Type B pancreatic cell (in vitro differentiated cells): ENCODE data around the gene WNT6. TPM values are rescaled to one million over a fixed set of nuclear protein-coding genes. Genes with fewer than 3 reads are reported as not detected.

Experiments
- DNase-seq: peaks from one replicate; pipeline ENCODE4 v3.0.0; 2021; ENCODE audit warnings: mixed read lengths; ENCODE audit not compliant: unreplicated experiment; ENCODE audit errors: extremely low spot score
- H3K27ac Mint-ChIP-seq: 2 replicates; pipeline ENCODE4 v1.8.0; 2021; ENCODE audit warnings: mild to moderate bottlenecking, mixed read lengths
- H3K27me3 Mint-ChIP-seq: 2 replicates; pipeline ENCODE4 v1.8.0; 2021; ENCODE audit warnings: mixed read lengths
- H3K36me3 Mint-ChIP-seq: 2 replicates; pipeline ENCODE4 v1.8.0; 2021; ENCODE audit warnings: mixed read lengths
- H3K4me1 Mint-ChIP-seq: one replicate; pipeline ENCODE4 v1.8.0; 2021; ENCODE audit warnings: mixed read lengths; ENCODE audit not compliant: unreplicated experiment
- H3K4me3 Mint-ChIP-seq: 2 replicates; pipeline ENCODE4 v1.8.0; 2021; ENCODE audit warnings: mild to moderate bottlenecking, mixed read lengths
- H3K9me3 Mint-ChIP-seq: 2 replicates; pipeline ENCODE4 v1.8.0; 2021; ENCODE audit warnings: mixed read lengths
- CTCF ChIP-seq: fragments of 200-600 bp; sonication (generic); conservative IDR thresholded peaks from 2 replicates; pipeline ENCODE4 v1.5.0; 2021; ENCODE audit warnings: antibody characterized with exemption, mild to moderate bottlenecking
- total RNA-seq: library from RNA; stranded (reverse); gene quantifications from 2 replicates; pipeline ENCODE4 v1.2.1, GENCODE V29; 2021; ENCODE audit warnings: low replicate concordance

The WNT6 gene
- total RNA-seq, 1 donor from 2014 or later: 24.7 TPM

- Mint-ChIP-seq H3K9me3 (no peaks in the 10 kb centered on the region), H3K27ac (no peak overlapping the region), H3K4me3 (no peak overlapping the region), H3K4me1 (no peaks in the 10 kb centered on the region), H3K27me3 (no peaks in the 10 kb centered on the region), H3K36me3 (peaks cover 3% of the 10 kb centered on the region)
- DNase-seq: no peak
- no peak for TF ChIP-seq CTCF
These were observed 40.5 kb upstream of the WNT6 start for GRCh38 chr2:218819093-218819492.

GRCh38 chr2:218820746-218821369 lies 38.7 kb upstream of the WNT6 start:
- Mint-ChIP-seq H3K4me1 (no peaks in the 10 kb centered on the region), H3K4me3 (no peak overlapping the region), H3K9me3 (no peaks in the 10 kb centered on the region), H3K27me3 (no peaks in the 10 kb centered on the region), H3K27ac (no peak overlapping the region), H3K36me3 (peaks cover 3% of the 10 kb centered on the region)
- TF ChIP-seq CTCF: no peak
- no peak for DNase-seq

- Mint-ChIP-seq H3K36me3 (peaks cover 1% of the 10 kb centered on the region), H3K27me3 (no peaks in the 10 kb centered on the region), H3K9me3 (no peaks in the 10 kb centered on the region), H3K4me1 (no peaks in the 10 kb centered on the region), H3K27ac (no peak overlapping the region), H3K4me3 (no peak overlapping the region)
- no peak for TF ChIP-seq CTCF
- no peak for DNase-seq
These were observed 37.9 kb upstream of the WNT6 start for GRCh38 chr2:218821605-218822211.

- H3K27me3 Mint-ChIP-seq: peaks cover 8% of the 10 kb centered on the region
- TF ChIP-seq CTCF: no peak
- no peaks in the 10 kb centered on the region for H3K36me3 Mint-ChIP-seq
- no peaks in the 10 kb centered on the region for H3K9me3 Mint-ChIP-seq
- DNase-seq: no peak
- no peak overlapping the region for H3K27ac Mint-ChIP-seq
- no peak overlapping the region for H3K4me3 Mint-ChIP-seq
- H3K4me1 Mint-ChIP-seq: no peaks in the 10 kb centered on the region
These were observed 37.0 kb upstream of the WNT6 start for GRCh38 chr2:218822622-218823021.

GRCh38 chr2:218823196-218823855 lies 36.3 kb upstream of the WNT6 start:
- Mint-ChIP-seq H3K4me3 (no peak overlapping the region), H3K27ac (no peak overlapping the region), H3K4me1 (no peaks in the 10 kb centered on the region), H3K27me3 (peaks cover 10% of the 10 kb centered on the region), H3K36me3 (no peaks in the 10 kb centered on the region), H3K9me3 (no peaks in the 10 kb centered on the region)
- no peak for DNase-seq
- TF ChIP-seq CTCF: no peak
